Hepatocyte (in vitro differentiated cells): ENCODE results near the gene FXYD6. TPM values are rescaled to one million over a fixed set of nuclear protein-coding genes. Genes with fewer than 3 reads are reported as not detected.

Experiments
- DNase-seq: peaks from one replicate; pipeline ENCODE4 v3.0.0-alpha.2; 2016; ENCODE audit warnings: low spot score
- H2AFZ ChIP-seq: fragments of 200-600 bp; sonication (generic); 2 replicates; pipeline ENCODE4 v1.6.0; 2016; ENCODE audit warnings: antibody characterized with exemption, mild to moderate bottlenecking
- H3K27ac ChIP-seq: fragments of 200-600 bp; sonication (generic); 2 replicates; pipeline ENCODE4 v1.5.1; 2016; ENCODE audit warnings: mild to moderate bottlenecking
- H3K27me3 ChIP-seq: fragments of 200-600 bp; sonication (generic); 2 replicates; pipeline ENCODE4 v1.6.1; 2016
- H3K36me3 ChIP-seq: fragments of 200-600 bp; sonication (generic); replicated peaks from 2 replicates; pipeline ENCODE4 v1.5.1; 2016; ENCODE audit warnings: low read depth; ENCODE audit not compliant: insufficient read depth
- H3K4me1 ChIP-seq: fragments of 200-600 bp; sonication (generic); 2 replicates; pipeline ENCODE4 v1.5.1; 2016; ENCODE audit warnings: mild to moderate bottlenecking, moderate library complexity; ENCODE audit not compliant: insufficient read depth
- H3K4me2 ChIP-seq: fragments of 200-600 bp; sonication (generic); 2 replicates; pipeline ENCODE4 v1.6.0; 2016
- H3K4me3 ChIP-seq: fragments of 200-600 bp; sonication (generic); 2 replicates; pipeline ENCODE4 v1.5.1; 2016; ENCODE audit warnings: mild to moderate bottlenecking
- H3K79me2 ChIP-seq: fragments of 200-600 bp; sonication (generic); 2 replicates; pipeline ENCODE4 v1.6.0; 2017; ENCODE audit warnings: mild to moderate bottlenecking
- H3K9me2 ChIP-seq: fragments of 200-600 bp; sonication (generic); replicated peaks from 2 replicates; pipeline ENCODE4 v1.6.0; 2017; ENCODE audit warnings: mild to moderate bottlenecking; ENCODE audit not compliant: insufficient read depth
- H3K9me3 ChIP-seq: fragments of 200-600 bp; sonication (generic); 2 replicates; pipeline ENCODE4 v1.5.1; 2016; ENCODE audit warnings: low read depth, mild to moderate bottlenecking
- H4K20me1 ChIP-seq: fragments of 200-600 bp; sonication (generic); 2 replicates; pipeline ENCODE4 v1.6.0; 2016; ENCODE audit warnings: mild to moderate bottlenecking; ENCODE audit not compliant: insufficient read depth, poor library complexity, severe bottlenecking
- EZH2 ChIP-seq: fragments of 200-600 bp; sonication (generic); IDR thresholded peaks from 2 replicates; pipeline ENCODE4 v1.6.1; 2016; ENCODE audit warnings: antibody characterized with exemption, mild to moderate bottlenecking, borderline replicate concordance
- EZH2phosphoT487 ChIP-seq: fragments of 200-600 bp; sonication (generic); IDR thresholded peaks from one replicate; pipeline ENCODE4 v1.6.1; 2018; ENCODE audit warnings: antibody characterized with exemption, mild to moderate bottlenecking, low read depth, moderate library complexity; ENCODE audit not compliant: unreplicated experiment, severe bottlenecking
- WGBS: methylation state at CpG from one replicate; pipeline ENCODE4 v1.1.6; 2016; ENCODE audit warnings: low lambda C conversion rate; ENCODE audit errors: missing lambda C conversion rate; 5-methylcytosine and 5-hydroxymethylcytosine counted together
- polyA plus RNA-seq: library from polyadenylated mRNA; unstranded; fragments of >200 nt; fragmentation: Nextera tagmentation; extraction: Ambion mirVana; gene quantifications from 2 replicates; pipeline ENCODE4 v1.2.1, GENCODE V29; 2016
- total RNA-seq: library from RNA; depleted of rRNA; stranded (reverse); fragments of >200 nt; gene quantifications from 2 replicates; pipeline ENCODE4 v1.2.3, GENCODE V29; 2014
- TF ChIP-seq, protein P1 (sequence below): fragments of 200-600 bp; sonication (generic); IDR thresholded peaks from 2 replicates; pipeline ENCODE4 v1.5.1; 2016; ENCODE audit warnings: antibody characterized with exemption, mild to moderate bottlenecking; ENCODE audit not compliant: poor library complexity

Gene FXYD6
- total and polyA plus RNA-seq, 2 experiments from 2014 or later = 28.3 to 56.9 TPM

DNA sequence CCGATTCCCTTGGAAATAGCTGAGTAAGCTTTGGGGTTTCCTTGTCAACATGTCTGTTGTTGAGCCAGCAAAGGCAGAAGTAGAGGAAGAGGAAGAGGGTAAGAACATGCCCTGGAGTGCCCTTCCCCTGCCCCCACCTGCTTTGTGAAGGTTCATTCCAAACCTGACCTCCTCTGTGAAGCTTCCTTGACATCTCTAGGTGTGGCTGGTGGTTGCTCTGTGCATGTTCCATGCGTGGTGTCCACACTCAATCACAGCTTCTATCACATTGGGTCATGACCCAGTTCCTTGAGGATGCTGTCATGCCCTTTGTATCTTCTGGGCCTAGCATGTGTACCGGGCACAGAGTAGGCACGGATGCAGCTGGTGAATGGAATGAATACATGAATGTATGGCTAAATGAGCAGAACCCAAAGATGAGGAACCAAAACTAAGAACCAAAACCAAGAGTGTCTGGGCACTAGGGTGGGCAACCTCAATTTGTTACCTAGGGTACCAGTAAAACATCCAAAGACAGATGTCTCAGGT lies 23.7 kb upstream of the FXYD6 start:
- H3K36me3 ChIP-seq = no peaks in the 10 kb centered on the region
- no peaks in the 10 kb centered on the region for H3K4me1 ChIP-seq
- no peaks in the 10 kb centered on the region for H4K20me1 ChIP-seq
- H3K9me2 ChIP-seq = no peaks in the 10 kb centered on the region
- 79% methylated on average over 4 of the region's 4 CpGs for WGBS
- H3K4me3 ChIP-seq = no peak overlapping the region
- TF ChIP-seq, protein P1, sequence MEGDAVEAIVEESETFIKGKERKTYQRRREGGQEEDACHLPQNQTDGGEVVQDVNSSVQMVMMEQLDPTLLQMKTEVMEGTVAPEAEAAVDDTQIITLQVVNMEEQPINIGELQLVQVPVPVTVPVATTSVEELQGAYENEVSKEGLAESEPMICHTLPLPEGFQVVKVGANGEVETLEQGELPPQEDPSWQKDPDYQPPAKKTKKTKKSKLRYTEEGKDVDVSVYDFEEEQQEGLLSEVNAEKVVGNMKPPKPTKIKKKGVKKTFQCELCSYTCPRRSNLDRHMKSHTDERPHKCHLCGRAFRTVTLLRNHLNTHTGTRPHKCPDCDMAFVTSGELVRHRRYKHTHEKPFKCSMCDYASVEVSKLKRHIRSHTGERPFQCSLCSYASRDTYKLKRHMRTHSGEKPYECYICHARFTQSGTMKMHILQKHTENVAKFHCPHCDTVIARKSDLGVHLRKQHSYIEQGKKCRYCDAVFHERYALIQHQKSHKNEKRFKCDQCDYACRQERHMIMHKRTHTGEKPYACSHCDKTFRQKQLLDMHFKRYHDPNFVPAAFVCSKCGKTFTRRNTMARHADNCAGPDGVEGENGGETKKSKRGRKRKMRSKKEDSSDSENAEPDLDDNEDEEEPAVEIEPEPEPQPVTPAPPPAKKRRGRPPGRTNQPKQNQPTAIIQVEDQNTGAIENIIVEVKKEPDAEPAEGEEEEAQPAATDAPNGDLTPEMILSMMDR = no peak
- TF ChIP-seq EZH2phosphoT487 (no peak), EZH2 (no peak)
- no peaks in the 10 kb centered on the region for H3K9me3 ChIP-seq
- H2AFZ ChIP-seq = no peak overlapping the region
- no peaks in the 10 kb centered on the region for H3K27me3 ChIP-seq
- no peaks in the 10 kb centered on the region for H3K79me2 ChIP-seq
- no peak overlapping the region for H3K4me2 ChIP-seq
- DNase-seq = no peak
- H3K27ac ChIP-seq = no peak overlapping the region

GRCh38 chr11:117898059-117898458 lies 21.6 kb upstream of the FXYD6 start:
- Histone ChIP-seq H3K4me2 (no peak overlapping the region), H3K9me3 (no peaks in the 10 kb centered on the region), H3K4me1 (no peaks in the 10 kb centered on the region), H3K79me2 (no peaks in the 10 kb centered on the region), H3K27me3 (no peaks in the 10 kb centered on the region), H2AFZ (no peak overlapping the region), H4K20me1 (no peaks in the 10 kb centered on the region), H3K36me3 (no peaks in the 10 kb centered on the region), H3K9me2 (no peaks in the 10 kb centered on the region), H3K4me3 (no peak overlapping the region), H3K27ac (no peak overlapping the region)
- WGBS = 90% methylated on average over 4 of the region's 4 CpGs
- no peak for DNase-seq
- TF ChIP-seq EZH2 = no peak
- no peak for TF ChIP-seq EZH2phosphoT487
- TF ChIP-seq, protein P1 = no peak

- DNase-seq = no peak
- Histone ChIP-seq H3K27ac (no peak overlapping the region), H3K9me3 (no peaks in the 10 kb centered on the region), H4K20me1 (no peaks in the 10 kb centered on the region), H3K27me3 (no peaks in the 10 kb centered on the region), H2AFZ (no peak overlapping the region), H3K4me1 (peaks cover 7% of the 10 kb centered on the region), H3K4me2 (no peak overlapping the region), H3K79me2 (no peaks in the 10 kb centered on the region), H3K4me3 (no peak overlapping the region), H3K9me2 (no peaks in the 10 kb centered on the region), H3K36me3 (no peaks in the 10 kb centered on the region)
- no peak for TF ChIP-seq EZH2
- no peak for TF ChIP-seq EZH2phosphoT487
- TF ChIP-seq, protein P1 = no peak
- WGBS = 92% methylated on average over 3 of the region's 3 CpGs
Observed at GRCh38 chr11:117892651-117893050, 16.2 kb upstream of the FXYD6 start.

DNA sequence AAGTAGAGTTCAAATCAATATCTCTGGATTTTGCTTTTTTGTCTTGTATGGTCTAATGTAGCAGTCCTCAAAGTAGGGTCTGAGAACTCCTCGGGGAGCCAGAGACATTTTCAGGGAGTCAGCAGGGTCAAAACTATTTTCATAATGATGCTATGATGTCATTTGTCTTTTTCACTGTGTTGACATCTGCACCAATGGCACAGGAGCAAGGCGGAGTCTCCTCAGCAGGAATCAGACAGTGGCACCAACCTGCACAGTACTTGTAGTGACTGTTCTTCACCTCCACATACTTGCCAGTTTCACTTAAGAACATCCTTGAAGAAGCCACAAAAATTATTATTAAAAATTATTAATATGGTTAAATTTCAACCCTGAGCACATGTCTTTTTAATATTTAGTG lies 14.9 kb upstream of the FXYD6 start:
- Histone ChIP-seq H3K9me2 (no peaks in the 10 kb centered on the region), H3K4me1 (peaks cover 7% of the 10 kb centered on the region), H3K9me3 (no peaks in the 10 kb centered on the region), H3K27ac (no peak overlapping the region), H2AFZ (no peak overlapping the region), H3K36me3 (no peaks in the 10 kb centered on the region), H3K27me3 (no peaks in the 10 kb centered on the region), H3K4me2 (no peak overlapping the region), H4K20me1 (no peaks in the 10 kb centered on the region), H3K79me2 (no peaks in the 10 kb centered on the region), H3K4me3 (no peak overlapping the region)
- TF ChIP-seq, protein P1 = no peak
- no peak for TF ChIP-seq EZH2
- no peak for TF ChIP-seq EZH2phosphoT487
- no peak for DNase-seq
- WGBS = 91% methylated on average over 2 of the region's 2 CpGs
